HEK293 (cell line): Measurements from ENCODE around the gene ZCCHC7.
A peak's percentile ranks its signal among the peaks of the same experiment; 100 is the strongest.

Source experiments
- CTCF ChIA-PET: fragments of 350-600 bp; formaldehyde crosslinking; extraction: SDS; loops from one replicate; lab custom pipeline; 2021; ENCODE audit warnings: antibody characterized with exemption; lab: Yijun Ruan, JAX
- POLR2A ChIA-PET: fragments of 300-600 bp; formaldehyde crosslinking; extraction: SDS; loops from one replicate; lab custom pipeline; 2020; ENCODE audit warnings: antibody characterized with exemption, inconsistent platforms; lab: Yijun Ruan, JAX
- H3K27ac ChIP-seq: fragments of 200-500 bp; sonication (Bioruptor generic); 2 replicates; pipeline ENCODE4 v1.5.1; 2014; ENCODE audit warnings: low read depth, low read length, control low read depth, inconsistent platforms; ENCODE audit errors: extremely low read depth
- H3K36me3 ChIP-seq, 2 experiments: fragments of 200-500 bp in 1 of 2; sonication (Bioruptor generic) in 1 of 2; 1 replicate in 1 of 2; 2 replicates in 1 of 2; pipeline ENCODE4 v1.5.1; 2014 to 2017; ENCODE audit warnings: inconsistent platforms in 2 of 2, low read length in 2 of 2; ENCODE audit not compliant: control insufficient read depth in 2 of 2, insufficient read depth in 1 of 2
- H3K4me1 ChIP-seq: fragments of 200-500 bp; sonication (Bioruptor generic); 2 replicates; pipeline ENCODE4 v1.5.1; 2014; ENCODE audit warnings: mild to moderate bottlenecking, low read length, inconsistent platforms; ENCODE audit not compliant: control insufficient read depth, insufficient read depth
- H3K4me3 ChIP-seq: 2 replicates; pipeline ENCODE4 v1.5.1; 2011; ENCODE audit warnings: low read depth, mild to moderate bottlenecking, control low read depth, low read length, moderate library complexity
- H3K9me3 ChIP-seq: fragments of 200-500 bp; sonication (Bioruptor generic); 2 replicates; pipeline ENCODE4 v1.5.1; 2014; ENCODE audit warnings: low read depth, low read length, inconsistent platforms; ENCODE audit not compliant: control insufficient read depth, insufficient read depth
- GLI4 ChIP-seq: fragments of 450-650 bp; formaldehyde crosslinking; IDR thresholded peaks from 2 replicates; pipeline ENCODE4 v1.5.1; 2016; ENCODE audit warnings: missing biosample characterization, missing genetic modification characterization
- HOXC10 ChIP-seq: sonication (generic); formaldehyde crosslinking; IDR thresholded peaks from 2 replicates; pipeline ENCODE4 v1.8.1; 2023; ENCODE audit warnings: mild to moderate bottlenecking, missing genetic modification reagents
- HOXD13 ChIP-seq: sonication (generic); formaldehyde crosslinking; IDR thresholded peaks from 2 replicates; pipeline ENCODE4 v1.8.0; 2022; ENCODE audit warnings: missing genetic modification reagents, borderline replicate concordance
- SP7 ChIP-seq: fragments of 450-650 bp; formaldehyde crosslinking; IDR thresholded peaks from 2 replicates; pipeline ENCODE4 v1.5.1; 2016; ENCODE audit warnings: missing biosample characterization, missing genetic modification characterization
- ZBTB1 ChIP-seq: fragments of 450-650 bp; formaldehyde crosslinking; IDR thresholded peaks from 2 replicates; pipeline ENCODE4 v1.5.1; 2016; ENCODE audit warnings: missing biosample characterization, missing genetic modification characterization
- ZNF157 ChIP-seq: fragments of 450-650 bp; formaldehyde crosslinking; IDR thresholded peaks from 2 replicates; pipeline ENCODE4 v1.5.1; 2016; ENCODE audit warnings: missing biosample characterization, missing genetic modification characterization
- ZNF174 ChIP-seq: fragments of 450-650 bp; formaldehyde crosslinking; IDR thresholded peaks from 2 replicates; pipeline ENCODE4 v1.5.0; 2017; ENCODE audit warnings: missing biosample characterization, mild to moderate bottlenecking, missing genetic modification characterization
- ZNF221 ChIP-seq: fragments of 450-650 bp; formaldehyde crosslinking; IDR thresholded peaks from 2 replicates; pipeline ENCODE4 v1.5.1; 2017; ENCODE audit warnings: missing biosample characterization, missing genetic modification characterization, borderline replicate concordance
- ZNF248 ChIP-seq: fragments of 450-650 bp; formaldehyde crosslinking; IDR thresholded peaks from 2 replicates; pipeline ENCODE4 v1.5.1; 2017; ENCODE audit warnings: missing biosample characterization, missing genetic modification characterization
- ZNF629 ChIP-seq: fragments of 450-650 bp; formaldehyde crosslinking; IDR thresholded peaks from 2 replicates; pipeline ENCODE4 v1.5.1; 2017; ENCODE audit warnings: missing biosample characterization, missing genetic modification characterization
- ZNF654 ChIP-seq: fragments of 450-650 bp; formaldehyde crosslinking; IDR thresholded peaks from 2 replicates; pipeline ENCODE4 v1.5.1; 2016; ENCODE audit warnings: low read depth, missing biosample characterization, missing genetic modification characterization
- ZNF664 ChIP-seq: fragments of 450-650 bp; formaldehyde crosslinking; IDR thresholded peaks from 2 replicates; pipeline ENCODE4 v1.5.1; 2016; ENCODE audit warnings: missing biosample characterization, missing genetic modification characterization
- ZNF76 ChIP-seq: fragments of 450-650 bp; formaldehyde crosslinking; IDR thresholded peaks from 2 replicates; pipeline ENCODE4; 2016; ENCODE audit warnings: low read depth, missing biosample characterization, missing genetic modification characterization, borderline replicate concordance
- ZNF791 ChIP-seq: fragments of 450-650 bp; formaldehyde crosslinking; IDR thresholded peaks from 2 replicates; pipeline ENCODE4 v1.5.1; 2016; ENCODE audit warnings: missing biosample characterization, missing genetic modification characterization
- ZSCAN30 ChIP-seq: fragments of 450-650 bp; IDR thresholded peaks from 2 replicates; pipeline ENCODE4 v1.5.1; 2018; ENCODE audit warnings: missing biosample characterization, mild to moderate bottlenecking, missing genetic modification characterization, moderate library complexity
- TF ChIP-seq, protein P1 (sequence below): fragments of 450-650 bp; formaldehyde crosslinking; IDR thresholded peaks from 2 replicates; pipeline ENCODE4 v1.5.0; 2017; ENCODE audit warnings: missing biosample characterization, missing genetic modification characterization, borderline replicate concordance
- TF ChIP-seq, protein P2 (sequence below): fragments of 450-650 bp; formaldehyde crosslinking; IDR thresholded peaks from 2 replicates; pipeline ENCODE4 v1.5.1; 2016; ENCODE audit warnings: missing biosample characterization, missing genetic modification characterization
- TF ChIP-seq, protein P3 (sequence below): fragments of 450-650 bp; formaldehyde crosslinking; IDR thresholded peaks from 2 replicates; pipeline ENCODE4 v1.5.1; 2016; ENCODE audit warnings: missing biosample characterization, missing genetic modification characterization
- TF ChIP-seq, protein P4 (sequence below): fragments of 450-650 bp; formaldehyde crosslinking; IDR thresholded peaks from 2 replicates; pipeline ENCODE4 v1.5.1; 2016; ENCODE audit warnings: missing biosample characterization, missing genetic modification characterization, low read depth
- TF ChIP-seq, protein P5 (sequence below): fragments of 450-650 bp; formaldehyde crosslinking; IDR thresholded peaks from 2 replicates; pipeline ENCODE4 v1.5.1; 2016; ENCODE audit warnings: missing biosample characterization, missing genetic modification characterization
- TF ChIP-seq, protein P6 (sequence below): fragments of 450-650 bp; formaldehyde crosslinking; optimal IDR thresholded peaks from 2 replicates; pipeline ENCODE3; 2016; ENCODE audit warnings: missing biosample characterization, mild to moderate bottlenecking, missing genetic modification characterization
- TF ChIP-seq, protein P7 (sequence below): fragments of 450-650 bp; formaldehyde crosslinking; IDR thresholded peaks from 2 replicates; pipeline ENCODE4 v1.5.1; 2016; ENCODE audit warnings: missing biosample characterization, missing genetic modification characterization

The ZCCHC7 gene

DNA sequence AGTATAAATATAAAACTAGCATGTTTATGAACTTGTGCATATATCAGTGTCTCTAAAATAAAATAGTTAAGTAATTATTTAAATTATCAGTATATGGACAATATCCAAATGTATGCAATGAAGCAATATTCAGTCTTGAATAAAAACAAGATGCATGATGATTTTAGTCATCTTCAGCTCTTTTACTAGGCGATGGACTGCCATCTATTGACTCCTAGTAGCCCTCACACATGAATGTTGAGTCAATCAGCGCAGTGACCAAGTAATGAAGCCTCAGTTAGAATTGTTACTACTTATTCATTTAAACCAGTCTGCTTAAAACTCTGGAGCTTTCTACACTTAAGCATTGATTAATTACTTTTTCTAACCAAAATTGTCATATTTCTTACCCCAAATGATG, 209.2 kb downstream of the ZCCHC7 start:
- H3K4me1 ChIP-seq, result peaks cover 5% of the 10 kb centered on the region; the same call in 1 of the 2 replicates
- no peaks in the 10 kb centered on the region for H3K36me3 ChIP-seq
- no peaks in the 10 kb centered on the region for H3K9me3 ChIP-seq
- H3K4me3 ChIP-seq, result no peak overlapping the region
- CTCF ChIA-PET, result interaction anchor here (0.6 to 5.0 kb wide), 10 partner anchors 8 to 601 kb away, joined by 3 to 42 read pairs (median 4); no protein-coding TSS in a partner anchor
- TF ChIP-seq ZSCAN30, result no peak
- no peak for TF ChIP-seq ZNF174
- TF ChIP-seq, protein P1, sequence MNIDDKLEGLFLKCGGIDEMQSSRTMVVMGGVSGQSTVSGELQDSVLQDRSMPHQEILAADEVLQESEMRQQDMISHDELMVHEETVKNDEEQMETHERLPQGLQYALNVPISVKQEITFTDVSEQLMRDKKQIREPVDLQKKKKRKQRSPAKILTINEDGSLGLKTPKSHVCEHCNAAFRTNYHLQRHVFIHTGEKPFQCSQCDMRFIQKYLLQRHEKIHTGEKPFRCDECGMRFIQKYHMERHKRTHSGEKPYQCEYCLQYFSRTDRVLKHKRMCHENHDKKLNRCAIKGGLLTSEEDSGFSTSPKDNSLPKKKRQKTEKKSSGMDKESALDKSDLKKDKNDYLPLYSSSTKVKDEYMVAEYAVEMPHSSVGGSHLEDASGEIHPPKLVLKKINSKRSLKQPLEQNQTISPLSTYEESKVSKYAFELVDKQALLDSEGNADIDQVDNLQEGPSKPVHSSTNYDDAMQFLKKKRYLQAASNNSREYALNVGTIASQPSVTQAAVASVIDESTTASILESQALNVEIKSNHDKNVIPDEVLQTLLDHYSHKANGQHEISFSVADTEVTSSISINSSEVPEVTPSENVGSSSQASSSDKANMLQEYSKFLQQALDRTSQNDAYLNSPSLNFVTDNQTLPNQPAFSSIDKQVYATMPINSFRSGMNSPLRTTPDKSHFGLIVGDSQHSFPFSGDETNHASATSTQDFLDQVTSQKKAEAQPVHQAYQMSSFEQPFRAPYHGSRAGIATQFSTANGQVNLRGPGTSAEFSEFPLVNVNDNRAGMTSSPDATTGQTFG (tag by site-specific recombination), result no peak
- no peak for TF ChIP-seq GLI4 (tag by site-specific recombination)
- no peak for TF ChIP-seq ZNF791
- TF ChIP-seq, protein P2, sequence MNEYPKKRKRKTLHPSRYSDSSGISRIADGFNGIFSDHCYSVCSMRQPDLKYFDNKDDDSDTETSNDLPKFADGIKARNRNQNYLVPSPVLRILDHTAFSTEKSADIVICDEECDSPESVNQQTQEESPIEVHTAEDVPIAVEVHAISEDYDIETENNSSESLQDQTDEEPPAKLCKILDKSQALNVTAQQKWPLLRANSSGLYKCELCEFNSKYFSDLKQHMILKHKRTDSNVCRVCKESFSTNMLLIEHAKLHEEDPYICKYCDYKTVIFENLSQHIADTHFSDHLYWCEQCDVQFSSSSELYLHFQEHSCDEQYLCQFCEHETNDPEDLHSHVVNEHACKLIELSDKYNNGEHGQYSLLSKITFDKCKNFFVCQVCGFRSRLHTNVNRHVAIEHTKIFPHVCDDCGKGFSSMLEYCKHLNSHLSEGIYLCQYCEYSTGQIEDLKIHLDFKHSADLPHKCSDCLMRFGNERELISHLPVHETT (tag by site-specific recombination), result no peak
- TF ChIP-seq ZNF248 (tag by site-specific recombination), result no peak
- TF ChIP-seq HOXC10 (CRISPR knock-in tag), result no peak
- TF ChIP-seq, protein P3, sequence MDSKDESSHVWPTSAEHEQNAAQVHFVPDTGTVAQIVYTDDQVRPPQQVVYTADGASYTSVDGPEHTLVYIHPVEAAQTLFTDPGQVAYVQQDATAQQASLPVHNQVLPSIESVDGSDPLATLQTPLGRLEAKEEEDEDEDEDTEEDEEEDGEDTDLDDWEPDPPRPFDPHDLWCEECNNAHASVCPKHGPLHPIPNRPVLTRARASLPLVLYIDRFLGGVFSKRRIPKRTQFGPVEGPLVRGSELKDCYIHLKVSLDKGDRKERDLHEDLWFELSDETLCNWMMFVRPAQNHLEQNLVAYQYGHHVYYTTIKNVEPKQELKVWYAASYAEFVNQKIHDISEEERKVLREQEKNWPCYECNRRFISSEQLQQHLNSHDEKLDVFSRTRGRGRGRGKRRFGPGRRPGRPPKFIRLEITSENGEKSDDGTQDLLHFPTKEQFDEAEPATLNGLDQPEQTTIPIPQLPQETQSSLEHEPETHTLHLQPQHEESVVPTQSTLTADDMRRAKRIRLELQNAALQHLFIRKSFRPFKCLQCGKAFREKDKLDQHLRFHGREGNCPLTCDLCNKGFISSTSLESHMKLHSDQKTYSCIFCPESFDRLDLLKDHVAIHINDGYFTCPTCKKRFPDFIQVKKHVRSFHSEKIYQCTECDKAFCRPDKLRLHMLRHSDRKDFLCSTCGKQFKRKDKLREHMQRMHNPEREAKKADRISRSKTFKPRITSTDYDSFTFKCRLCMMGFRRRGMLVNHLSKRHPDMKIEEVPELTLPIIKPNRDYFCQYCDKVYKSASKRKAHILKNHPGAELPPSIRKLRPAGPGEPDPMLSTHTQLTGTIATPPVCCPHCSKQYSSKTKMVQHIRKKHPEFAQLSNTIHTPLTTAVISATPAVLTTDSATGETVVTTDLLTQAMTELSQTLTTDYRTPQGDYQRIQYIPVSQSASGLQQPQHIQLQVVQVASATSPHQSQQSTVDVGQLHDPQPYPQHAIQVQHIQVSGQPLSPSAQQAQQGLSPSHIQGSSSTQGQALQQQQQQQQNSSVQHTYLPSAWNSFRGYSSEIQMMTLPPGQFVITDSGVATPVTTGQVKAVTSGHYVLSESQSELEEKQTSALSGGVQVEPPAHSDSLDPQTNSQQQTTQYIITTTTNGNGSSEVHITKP (tag by site-specific recombination), result no peak
- no peak for TF ChIP-seq ZNF629 (tag by site-specific recombination)
- TF ChIP-seq ZNF664 (tag by site-specific recombination), result 0 out of 2 replicates have a peak, but pooled peaks have one; percentile 26
- no peak for TF ChIP-seq ZBTB1 (tag by site-specific recombination)
- TF ChIP-seq ZNF654 (tag by site-specific recombination), result peak; percentile 63
- TF ChIP-seq ZNF76 (tag by site-specific recombination), result no peak
- TF ChIP-seq HOXD13 (CRISPR knock-in tag), result no peak
- no peak for TF ChIP-seq ZNF157 (tag by site-specific recombination)
- POLR2A ChIA-PET, result interaction anchor here (0.5 to 0.6 kb wide), 2 partner anchors 302 kb away, joined by 3 to 4 read pairs; no protein-coding TSS in a partner anchor
- no peak overlapping the region for H3K27ac ChIP-seq

DNA sequence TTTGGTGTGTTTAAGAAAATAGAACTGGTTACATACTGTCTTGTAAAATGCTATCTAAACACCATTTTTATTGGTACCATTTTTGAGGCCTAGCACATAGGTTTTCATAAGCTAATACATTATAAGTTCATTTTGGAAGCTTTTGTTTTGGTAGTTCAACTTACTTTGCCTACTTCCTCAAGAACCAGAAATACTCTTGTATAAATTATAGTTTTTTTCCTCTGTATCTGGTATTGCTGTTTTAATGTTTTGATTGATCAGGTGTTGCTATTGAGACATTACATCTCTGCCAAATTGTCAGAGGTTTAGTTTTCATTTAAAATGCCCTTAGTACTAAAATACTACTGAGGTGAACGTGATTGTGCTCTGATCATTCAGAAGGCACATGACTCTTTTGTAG, 211.5 kb downstream of the ZCCHC7 start:
- CTCF ChIA-PET, result interaction anchor here (0.7 to 5.0 kb wide), 4 partner anchors 27 to 340 kb away, joined by 3 to 42 read pairs (median 4); no protein-coding TSS in a partner anchor
- peaks cover 5% of the 10 kb centered on the region; the same call in 1 of the 2 replicates for H3K4me1 ChIP-seq
- no peak overlapping the region for H3K27ac ChIP-seq
- no peaks in the 10 kb centered on the region for H3K9me3 ChIP-seq
- POLR2A ChIA-PET, result no interaction called here
- H3K4me3 ChIP-seq, result no peak overlapping the region
- H3K36me3 ChIP-seq, result no peaks in the 10 kb centered on the region
- TF ChIP-seq SP7 (no peak), ZNF221 (tag by site-specific recombination) (no peak)
- TF ChIP-seq, protein P4, sequence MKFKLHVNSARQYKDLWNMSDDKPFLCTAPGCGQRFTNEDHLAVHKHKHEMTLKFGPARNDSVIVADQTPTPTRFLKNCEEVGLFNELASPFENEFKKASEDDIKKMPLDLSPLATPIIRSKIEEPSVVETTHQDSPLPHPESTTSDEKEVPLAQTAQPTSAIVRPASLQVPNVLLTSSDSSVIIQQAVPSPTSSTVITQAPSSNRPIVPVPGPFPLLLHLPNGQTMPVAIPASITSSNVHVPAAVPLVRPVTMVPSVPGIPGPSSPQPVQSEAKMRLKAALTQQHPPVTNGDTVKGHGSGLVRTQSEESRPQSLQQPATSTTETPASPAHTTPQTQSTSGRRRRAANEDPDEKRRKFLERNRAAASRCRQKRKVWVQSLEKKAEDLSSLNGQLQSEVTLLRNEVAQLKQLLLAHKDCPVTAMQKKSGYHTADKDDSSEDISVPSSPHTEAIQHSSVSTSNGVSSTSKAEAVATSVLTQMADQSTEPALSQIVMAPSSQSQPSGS (tag by site-specific recombination), result no peak
- TF ChIP-seq, protein P5, sequence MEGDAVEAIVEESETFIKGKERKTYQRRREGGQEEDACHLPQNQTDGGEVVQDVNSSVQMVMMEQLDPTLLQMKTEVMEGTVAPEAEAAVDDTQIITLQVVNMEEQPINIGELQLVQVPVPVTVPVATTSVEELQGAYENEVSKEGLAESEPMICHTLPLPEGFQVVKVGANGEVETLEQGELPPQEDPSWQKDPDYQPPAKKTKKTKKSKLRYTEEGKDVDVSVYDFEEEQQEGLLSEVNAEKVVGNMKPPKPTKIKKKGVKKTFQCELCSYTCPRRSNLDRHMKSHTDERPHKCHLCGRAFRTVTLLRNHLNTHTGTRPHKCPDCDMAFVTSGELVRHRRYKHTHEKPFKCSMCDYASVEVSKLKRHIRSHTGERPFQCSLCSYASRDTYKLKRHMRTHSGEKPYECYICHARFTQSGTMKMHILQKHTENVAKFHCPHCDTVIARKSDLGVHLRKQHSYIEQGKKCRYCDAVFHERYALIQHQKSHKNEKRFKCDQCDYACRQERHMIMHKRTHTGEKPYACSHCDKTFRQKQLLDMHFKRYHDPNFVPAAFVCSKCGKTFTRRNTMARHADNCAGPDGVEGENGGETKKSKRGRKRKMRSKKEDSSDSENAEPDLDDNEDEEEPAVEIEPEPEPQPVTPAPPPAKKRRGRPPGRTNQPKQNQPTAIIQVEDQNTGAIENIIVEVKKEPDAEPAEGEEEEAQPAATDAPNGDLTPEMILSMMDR (tag by site-specific recombination), result no peak
- TF ChIP-seq, protein P6, sequence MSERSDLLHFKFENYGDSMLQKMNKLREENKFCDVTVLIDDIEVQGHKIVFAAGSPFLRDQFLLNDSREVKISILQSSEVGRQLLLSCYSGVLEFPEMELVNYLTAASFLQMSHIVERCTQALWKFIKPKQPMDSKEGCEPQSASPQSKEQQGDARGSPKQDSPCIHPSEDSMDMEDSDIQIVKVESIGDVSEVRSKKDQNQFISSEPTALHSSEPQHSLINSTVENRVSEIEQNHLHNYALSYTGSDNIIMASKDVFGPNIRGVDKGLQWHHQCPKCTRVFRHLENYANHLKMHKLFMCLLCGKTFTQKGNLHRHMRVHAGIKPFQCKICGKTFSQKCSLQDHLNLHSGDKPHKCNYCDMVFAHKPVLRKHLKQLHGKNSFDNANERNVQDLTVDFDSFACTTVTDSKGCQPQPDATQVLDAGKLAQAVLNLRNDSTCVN (tag by site-specific recombination), result no peak
- TF ChIP-seq, protein P7, sequence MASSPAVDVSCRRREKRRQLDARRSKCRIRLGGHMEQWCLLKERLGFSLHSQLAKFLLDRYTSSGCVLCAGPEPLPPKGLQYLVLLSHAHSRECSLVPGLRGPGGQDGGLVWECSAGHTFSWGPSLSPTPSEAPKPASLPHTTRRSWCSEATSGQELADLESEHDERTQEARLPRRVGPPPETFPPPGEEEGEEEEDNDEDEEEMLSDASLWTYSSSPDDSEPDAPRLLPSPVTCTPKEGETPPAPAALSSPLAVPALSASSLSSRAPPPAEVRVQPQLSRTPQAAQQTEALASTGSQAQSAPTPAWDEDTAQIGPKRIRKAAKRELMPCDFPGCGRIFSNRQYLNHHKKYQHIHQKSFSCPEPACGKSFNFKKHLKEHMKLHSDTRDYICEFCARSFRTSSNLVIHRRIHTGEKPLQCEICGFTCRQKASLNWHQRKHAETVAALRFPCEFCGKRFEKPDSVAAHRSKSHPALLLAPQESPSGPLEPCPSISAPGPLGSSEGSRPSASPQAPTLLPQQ (tag by site-specific recombination), result no peak
